ENCODE measurements around the gene KCNT1. TPM values are rescaled to one million over a fixed set of nuclear protein-coding genes. Genes with fewer than 3 reads are reported as not detected.

Gene KCNT1
- total RNA-seq, 4 donors from 2014 or later, result 0.21 TPM; not detected in 3

DNA sequence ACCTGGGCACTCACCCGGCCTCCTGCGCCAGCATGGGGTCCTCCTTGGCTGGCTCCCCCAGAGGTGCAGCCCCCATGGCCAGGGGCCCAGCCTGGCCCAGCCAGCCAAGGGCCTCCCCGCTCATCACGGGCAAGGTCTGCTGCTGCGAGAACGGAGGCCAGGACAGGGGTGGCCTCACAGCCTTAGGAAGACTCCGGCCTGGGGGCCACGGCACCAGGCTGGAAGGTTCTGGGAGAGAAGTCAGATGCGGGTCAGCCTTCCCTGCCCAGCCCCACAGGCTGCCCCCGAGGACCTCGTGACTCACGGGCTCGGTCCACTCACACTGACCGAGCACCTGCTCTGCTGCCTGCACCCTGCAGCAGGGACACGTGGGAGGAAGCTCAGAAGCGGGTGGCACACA is 6.9 kb upstream of the KCNT1 start:
- intact Hi-C loops (cut with DNase I), result loop anchor here (10.0 kb wide), 1 partner anchor 90 kb away; no protein-coding TSS in a partner anchor
- Histone ChIP-seq H3K4me1 (no peaks in the 10 kb centered on the region), H3K9me3 (no peaks in the 10 kb centered on the region), H3K4me3 (replicated peaks in 1 of 3) (no peak overlapping the region), H3K27me3 (no peaks in the 10 kb centered on the region), H3K27ac (no peak overlapping the region), H3K36me3 (no peaks in the 10 kb centered on the region)
- DNase-seq, result no peak
- 84 to 91% methylated on average over 4 to 12 of the region's 16 CpGs for WGBS, 2 donors
- TF ChIP-seq, protein P1, sequence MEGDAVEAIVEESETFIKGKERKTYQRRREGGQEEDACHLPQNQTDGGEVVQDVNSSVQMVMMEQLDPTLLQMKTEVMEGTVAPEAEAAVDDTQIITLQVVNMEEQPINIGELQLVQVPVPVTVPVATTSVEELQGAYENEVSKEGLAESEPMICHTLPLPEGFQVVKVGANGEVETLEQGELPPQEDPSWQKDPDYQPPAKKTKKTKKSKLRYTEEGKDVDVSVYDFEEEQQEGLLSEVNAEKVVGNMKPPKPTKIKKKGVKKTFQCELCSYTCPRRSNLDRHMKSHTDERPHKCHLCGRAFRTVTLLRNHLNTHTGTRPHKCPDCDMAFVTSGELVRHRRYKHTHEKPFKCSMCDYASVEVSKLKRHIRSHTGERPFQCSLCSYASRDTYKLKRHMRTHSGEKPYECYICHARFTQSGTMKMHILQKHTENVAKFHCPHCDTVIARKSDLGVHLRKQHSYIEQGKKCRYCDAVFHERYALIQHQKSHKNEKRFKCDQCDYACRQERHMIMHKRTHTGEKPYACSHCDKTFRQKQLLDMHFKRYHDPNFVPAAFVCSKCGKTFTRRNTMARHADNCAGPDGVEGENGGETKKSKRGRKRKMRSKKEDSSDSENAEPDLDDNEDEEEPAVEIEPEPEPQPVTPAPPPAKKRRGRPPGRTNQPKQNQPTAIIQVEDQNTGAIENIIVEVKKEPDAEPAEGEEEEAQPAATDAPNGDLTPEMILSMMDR (IDR thresholded peaks at IDR 0.05), result no peak
- TF ChIP-seq POLR2A (IDR thresholded peaks at IDR 0.05), result no peak

DNA sequence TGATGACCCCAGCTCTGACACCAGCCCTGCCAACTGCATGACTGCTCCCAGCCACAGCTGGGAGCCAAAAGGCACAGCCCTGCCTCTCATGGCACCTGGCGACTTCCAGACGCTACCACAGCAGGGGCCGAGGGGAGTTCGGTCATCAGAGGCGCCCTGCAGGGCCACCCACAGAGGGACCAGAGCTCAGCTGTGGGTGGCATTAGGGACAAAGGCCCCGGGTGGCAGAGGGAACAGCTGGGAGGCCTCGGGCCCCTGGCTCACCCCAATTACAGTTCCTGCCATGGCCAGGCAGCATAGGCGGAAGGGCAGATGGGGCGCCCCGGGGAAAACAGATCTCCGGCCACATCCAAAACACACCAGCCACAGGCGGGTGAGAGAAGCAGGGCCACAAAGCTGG is 6.3 kb upstream of the KCNT1 start:
- H3K27ac ChIP-seq, result no peak overlapping the region
- H3K27me3 ChIP-seq, result no peaks in the 10 kb centered on the region
- WGBS, 2 donors, result 67 to 75% methylated on average over 3 to 7 of the region's 12 CpGs
- intact Hi-C loops (cut with DNase I), result loop anchor here (10.0 kb wide), 1 partner anchor 91 kb away; no protein-coding TSS in a partner anchor
- no peaks in the 10 kb centered on the region for H3K36me3 ChIP-seq
- no peak overlapping the region for H3K4me3 ChIP-seq (replicated peaks in 1 of 3)
- H3K4me1 ChIP-seq, result no peaks in the 10 kb centered on the region
- no peak for TF ChIP-seq POLR2A (IDR thresholded peaks at IDR 0.05)
- TF ChIP-seq, protein P1 (IDR thresholded peaks at IDR 0.05), result no peak
- no peaks in the 10 kb centered on the region for H3K9me3 ChIP-seq
- DNase-seq, result no peak

DNA sequence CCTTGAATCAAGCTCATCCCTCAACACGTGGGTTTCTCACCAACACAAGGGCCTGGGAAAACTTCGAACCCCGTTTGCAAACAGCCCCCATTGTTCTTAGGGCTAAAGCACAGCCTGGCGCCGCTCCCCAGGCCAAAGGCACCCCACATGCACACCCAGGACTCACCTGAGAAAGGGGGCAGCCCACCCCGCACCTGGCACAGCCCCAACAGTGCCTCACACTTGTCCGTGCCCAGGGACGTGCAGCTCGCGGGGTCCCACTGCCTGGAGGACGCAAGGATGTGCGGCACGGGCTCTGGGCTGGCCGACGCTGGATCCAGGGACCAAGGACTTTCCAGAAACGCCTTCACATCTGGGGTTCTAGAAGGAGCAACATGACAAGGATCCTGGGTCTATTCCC is 5.5 kb upstream of the KCNT1 start:
- no peak overlapping the region for H3K4me3 ChIP-seq (replicated peaks in 1 of 3)
- peaks cover 0 to under 1% of the 10 kb centered on the region in 2 donors for H3K4me1 ChIP-seq
- intact Hi-C loops (cut with DNase I), result loop anchor here (10.0 kb wide), 1 partner anchor 92 kb away; no protein-coding TSS in a partner anchor
- no peaks in the 10 kb centered on the region for H3K36me3 ChIP-seq
- no peak for TF ChIP-seq POLR2A (IDR thresholded peaks at IDR 0.05)
- TF ChIP-seq, protein P1 (IDR thresholded peaks at IDR 0.05), result no peak
- no peak overlapping the region for H3K27ac ChIP-seq
- no peaks in the 10 kb centered on the region for H3K9me3 ChIP-seq
- no peak for DNase-seq
- WGBS, 2 donors, result 72 to 80% methylated on average over 5 to 15 of the region's 16 CpGs
- no peaks in the 10 kb centered on the region for H3K27me3 ChIP-seq

DNA sequence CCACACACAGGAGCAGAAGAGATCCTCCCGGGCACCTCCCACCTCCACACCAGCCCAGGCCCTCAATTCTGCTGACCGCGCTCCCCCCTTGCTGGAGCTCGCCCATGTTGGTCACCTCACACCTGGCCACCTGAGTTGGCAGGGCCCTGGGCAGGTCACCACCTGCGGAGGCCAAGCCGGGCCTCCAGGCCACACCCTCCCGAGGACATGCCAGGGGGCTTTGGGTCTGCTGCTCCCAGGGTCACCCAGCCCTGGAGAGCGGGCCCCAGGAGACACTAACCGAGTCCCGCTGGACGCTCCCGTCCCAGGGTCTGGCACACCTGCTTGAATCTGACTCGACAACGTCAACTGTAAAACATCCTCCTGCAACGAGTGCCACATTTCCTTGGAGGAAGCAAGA is 4.8 kb upstream of the KCNT1 start:
- Histone ChIP-seq H3K9me3 (no peaks in the 10 kb centered on the region), H3K27ac (no peak overlapping the region), H3K36me3 (no peaks in the 10 kb centered on the region), H3K4me1 (peaks cover 2 to 8% of the 10 kb centered on the region in 2 donors), H3K27me3 (no peaks in the 10 kb centered on the region), H3K4me3 (replicated peaks in 1 of 3) (no peak overlapping the region)
- DNase-seq, result no peak
- WGBS, 2 donors, result 83 to 90% methylated on average over 11 to 15 of the region's 15 CpGs
- TF ChIP-seq, protein P1 (IDR thresholded peaks at IDR 0.05), result no peak
- no peak for TF ChIP-seq POLR2A (IDR thresholded peaks at IDR 0.05)
- intact Hi-C loops (cut with DNase I), result loop anchor here (10.0 kb wide), 1 partner anchor 92 kb away; no protein-coding TSS in a partner anchor

DNA sequence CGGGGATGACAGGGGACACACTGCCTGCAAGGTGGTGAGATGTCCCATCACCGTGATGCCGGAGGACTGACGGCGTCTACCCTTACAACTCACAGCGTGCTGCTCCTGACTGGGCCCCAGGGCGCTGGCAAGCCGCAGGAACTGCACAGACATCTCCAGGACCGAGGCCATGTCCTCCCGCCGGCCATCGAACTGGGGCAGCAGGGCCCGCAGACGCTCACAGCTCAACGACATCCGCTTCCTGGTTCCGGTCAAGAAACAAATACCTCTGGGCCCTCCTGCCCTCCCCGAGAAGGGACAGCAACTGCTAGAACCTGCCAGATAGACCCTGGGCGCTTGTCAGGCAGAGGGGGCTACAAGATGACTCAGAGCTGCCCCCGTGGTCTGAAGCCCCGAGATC is 3.7 kb upstream of the KCNT1 start:
- intact Hi-C loops (cut with DNase I), result loop anchor here (10.0 kb wide), 1 partner anchor 93 kb away; no protein-coding TSS in a partner anchor
- TF ChIP-seq, protein P1 (IDR thresholded peaks at IDR 0.05), result no peak
- TF ChIP-seq POLR2A (IDR thresholded peaks at IDR 0.05), result no peak
- Histone ChIP-seq H3K27ac (no peak overlapping the region), H3K36me3 (no peaks in the 10 kb centered on the region), H3K9me3 (no peaks in the 10 kb centered on the region), H3K27me3 (no peaks in the 10 kb centered on the region), H3K4me1 (peaks cover 4 to 12% of the 10 kb centered on the region in 2 donors), H3K4me3 (replicated peaks in 1 of 3) (no peak overlapping the region)
- no peak for DNase-seq
- WGBS, 2 donors, result 72 to 79% methylated on average over 7 to 16 of the region's 21 CpGs

Data from thyroid gland (tissue), 4 donors.